Progenitor cell of endocrine pancreas (in vitro differentiated cells): Measurements from ENCODE around the gene PHACTR1. TPM values are rescaled to one million over a fixed set of nuclear protein-coding genes. Genes with fewer than 3 reads are reported as not detected.
"Not testable (repeated sequence)": the region's sequence is repeated elsewhere in the genome, so short reads cannot be mapped to it uniquely, and the experiment has no call there.

Experiments used
- DNase-seq: peaks from one replicate; pipeline ENCODE4 v3.0.0; 2021; ENCODE audit warnings: low spot score; ENCODE audit not compliant: unreplicated experiment
- H3K27ac Mint-ChIP-seq: 2 replicates; pipeline ENCODE4 v1.8.0; 2021; ENCODE audit warnings: mild to moderate bottlenecking, moderate library complexity, mixed read lengths
- H3K27me3 Mint-ChIP-seq: 2 replicates; pipeline ENCODE4 v1.8.0; 2021; ENCODE audit warnings: mixed read lengths
- H3K36me3 Mint-ChIP-seq: 2 replicates; pipeline ENCODE4 v1.8.0; 2022; ENCODE audit warnings: mixed read lengths; ENCODE audit not compliant: insufficient read depth
- H3K4me1 Mint-ChIP-seq: 2 replicates; pipeline ENCODE4 v1.8.0; 2021; ENCODE audit warnings: low read depth, mixed read lengths
- H3K4me3 Mint-ChIP-seq: 2 replicates; pipeline ENCODE4 v1.8.0; 2021; ENCODE audit warnings: low read depth, mild to moderate bottlenecking, moderate library complexity, mixed read lengths
- H3K9me3 Mint-ChIP-seq: 2 replicates; pipeline ENCODE4 v1.8.0; 2021; ENCODE audit warnings: low read depth, mixed read lengths
- total RNA-seq: library from RNA; stranded (reverse); gene quantifications from 2 replicates; pipeline ENCODE4 v1.2.1, GENCODE V29; 2021
- TF ChIP-seq, protein P1 (sequence below): fragments of 200-600 bp; sonication (generic); IDR thresholded peaks from one replicate; pipeline ENCODE4 v1.5.0; 2021; ENCODE audit warnings: antibody characterized with exemption, mild to moderate bottlenecking; ENCODE audit not compliant: unreplicated experiment

Gene PHACTR1
- total RNA-seq, 1 donor from 2014 or later, result 8.6 TPM

DNA sequence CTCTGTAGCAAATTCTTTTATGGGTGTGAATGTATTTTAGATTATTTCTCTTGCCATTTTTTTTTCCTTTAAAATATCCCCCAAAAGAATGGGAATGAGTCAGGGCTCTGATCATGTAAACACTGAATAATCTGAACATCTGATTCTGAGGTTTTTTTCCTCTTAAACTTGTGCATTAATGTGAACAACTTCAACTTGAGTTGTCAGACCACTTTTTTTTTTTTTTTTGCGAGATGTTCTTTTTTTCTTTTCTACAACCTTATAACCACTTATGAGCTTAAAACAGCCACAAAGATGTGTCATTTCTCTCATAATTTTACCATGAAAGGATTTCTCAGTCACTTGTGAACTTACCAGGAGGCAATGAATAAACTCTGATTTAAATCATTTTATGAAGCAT is 526.5 kb downstream of the PHACTR1 start:
- Mint-ChIP-seq H3K36me3 (peaks cover 3% of the 10 kb centered on the region), H3K4me3 (no peak overlapping the region), H3K9me3 (peaks cover 8% of the 10 kb centered on the region), H3K27me3 (no peaks in the 10 kb centered on the region), H3K4me1 (peaks cover 17% of the 10 kb centered on the region), H3K27ac (no peak overlapping the region)
- TF ChIP-seq, protein P1, sequence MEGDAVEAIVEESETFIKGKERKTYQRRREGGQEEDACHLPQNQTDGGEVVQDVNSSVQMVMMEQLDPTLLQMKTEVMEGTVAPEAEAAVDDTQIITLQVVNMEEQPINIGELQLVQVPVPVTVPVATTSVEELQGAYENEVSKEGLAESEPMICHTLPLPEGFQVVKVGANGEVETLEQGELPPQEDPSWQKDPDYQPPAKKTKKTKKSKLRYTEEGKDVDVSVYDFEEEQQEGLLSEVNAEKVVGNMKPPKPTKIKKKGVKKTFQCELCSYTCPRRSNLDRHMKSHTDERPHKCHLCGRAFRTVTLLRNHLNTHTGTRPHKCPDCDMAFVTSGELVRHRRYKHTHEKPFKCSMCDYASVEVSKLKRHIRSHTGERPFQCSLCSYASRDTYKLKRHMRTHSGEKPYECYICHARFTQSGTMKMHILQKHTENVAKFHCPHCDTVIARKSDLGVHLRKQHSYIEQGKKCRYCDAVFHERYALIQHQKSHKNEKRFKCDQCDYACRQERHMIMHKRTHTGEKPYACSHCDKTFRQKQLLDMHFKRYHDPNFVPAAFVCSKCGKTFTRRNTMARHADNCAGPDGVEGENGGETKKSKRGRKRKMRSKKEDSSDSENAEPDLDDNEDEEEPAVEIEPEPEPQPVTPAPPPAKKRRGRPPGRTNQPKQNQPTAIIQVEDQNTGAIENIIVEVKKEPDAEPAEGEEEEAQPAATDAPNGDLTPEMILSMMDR, result no peak
- DNase-seq, result no peak

DNA sequence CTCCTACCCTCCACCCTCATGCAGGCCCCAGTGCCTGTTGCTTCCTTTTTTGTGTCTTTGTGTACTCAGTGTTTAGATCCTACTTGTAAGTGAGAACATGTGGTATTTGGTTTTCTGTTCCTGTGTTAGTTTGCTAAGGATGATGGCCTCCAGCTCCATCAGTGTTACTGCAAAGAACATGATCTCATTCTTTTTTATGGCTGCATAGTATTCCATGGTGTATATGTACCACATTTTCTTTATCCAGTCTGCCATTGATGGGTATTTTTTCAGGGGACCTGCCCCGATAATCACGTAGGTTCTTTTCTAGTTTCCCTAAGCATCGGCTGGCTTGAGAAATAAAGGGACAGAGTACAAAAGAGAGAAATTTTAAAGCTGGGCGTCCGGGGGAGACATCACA is 527.2 kb downstream of the PHACTR1 start:
- not testable (repeated sequence) for H3K27ac Mint-ChIP-seq, H3K4me3 Mint-ChIP-seq, H3K27me3 Mint-ChIP-seq

DNA sequence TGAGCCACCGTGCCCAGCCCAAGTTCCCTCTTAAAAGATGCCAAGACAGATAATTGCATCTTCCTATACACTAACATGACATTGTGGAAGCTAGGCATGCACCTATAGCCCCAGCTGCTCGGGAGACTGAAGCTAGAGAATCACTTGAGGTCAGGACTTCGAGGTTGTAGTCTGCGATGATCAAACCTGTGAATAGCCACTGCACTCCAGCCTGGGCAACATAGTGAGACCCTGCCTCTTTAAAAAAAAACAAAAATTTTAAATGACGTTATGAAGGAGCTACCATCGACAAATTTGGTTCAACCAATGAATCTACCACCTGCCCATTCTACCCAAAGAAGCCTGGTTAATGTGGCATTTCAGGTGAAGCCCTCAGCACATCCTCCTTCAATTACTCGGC is 531.1 kb downstream of the PHACTR1 start:
- H3K27ac Mint-ChIP-seq, result no peak overlapping the region
- no peak for DNase-seq

More for the DNA sequence above, 527.2 kb downstream of the PHACTR1 start:
- H3K9me3 Mint-ChIP-seq, DNase-seq, H3K36me3 Mint-ChIP-seq: not testable (repeated sequence)
- peaks cover 22% of the 10 kb centered on the region for H3K4me1 Mint-ChIP-seq

DNA sequence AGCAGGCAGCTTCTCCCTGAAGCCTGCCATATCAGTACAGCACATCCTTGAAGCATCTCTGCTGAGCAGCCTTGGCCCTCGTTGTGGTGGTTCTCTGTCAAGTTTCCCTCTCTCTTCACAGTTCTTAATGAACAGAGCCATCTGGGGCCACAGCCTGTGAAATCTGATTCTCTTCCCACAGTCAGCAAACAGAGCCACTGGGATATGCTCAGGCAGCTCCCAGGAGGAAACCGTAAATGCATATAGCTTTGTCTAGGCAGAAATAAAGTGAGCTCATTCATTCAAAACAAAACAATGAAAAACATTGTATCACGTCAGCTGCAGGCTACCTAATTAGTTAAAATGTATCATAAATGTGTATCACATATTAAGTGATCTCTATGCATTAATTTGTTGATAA is 531.5 kb downstream of the PHACTR1 start:
- TF ChIP-seq, protein P1, result no peak
- Mint-ChIP-seq H3K4me1 (peaks cover 9% of the 10 kb centered on the region), H3K9me3 (peaks cover 5% of the 10 kb centered on the region), H3K27me3 (no peaks in the 10 kb centered on the region), H3K27ac (peak overlapping the region; percentile 37), H3K36me3 (peaks cover 3% of the 10 kb centered on the region), H3K4me3 (no peak overlapping the region)
- DNase-seq, result no peak

More for the DNA sequence above, 531.1 kb downstream of the PHACTR1 start:
- H3K4me3 Mint-ChIP-seq, result no peak overlapping the region
- peaks cover 3% of the 10 kb centered on the region for H3K36me3 Mint-ChIP-seq
- peaks cover 12% of the 10 kb centered on the region for H3K4me1 Mint-ChIP-seq
- H3K27me3 Mint-ChIP-seq, result no peaks in the 10 kb centered on the region
- H3K9me3 Mint-ChIP-seq, result peaks cover 5% of the 10 kb centered on the region
- TF ChIP-seq, protein P1, result no peak

DNA sequence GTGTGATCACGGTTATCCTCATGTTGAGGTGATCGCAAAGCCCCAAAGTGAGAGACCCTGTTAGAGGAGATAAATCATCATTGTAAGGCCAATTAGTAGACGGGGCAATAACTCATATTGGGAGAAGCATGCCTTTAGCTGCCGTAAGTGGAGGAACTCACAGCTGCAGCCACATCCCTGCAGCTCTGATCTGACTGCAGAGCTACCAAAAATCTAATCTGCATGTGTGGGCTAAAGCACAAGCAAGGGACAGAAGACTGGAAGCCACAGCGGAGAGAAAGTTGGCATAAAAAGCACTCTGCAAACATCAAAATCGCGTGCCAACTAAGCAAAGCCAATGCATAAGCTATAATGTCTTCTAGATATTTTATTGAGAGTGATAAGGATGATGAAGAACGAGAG is 532.0 kb downstream of the PHACTR1 start:
- H3K4me1 Mint-ChIP-seq, result peaks cover 9% of the 10 kb centered on the region
- no peaks in the 10 kb centered on the region for H3K27me3 Mint-ChIP-seq
- no peak for DNase-seq
- peaks cover 3% of the 10 kb centered on the region for H3K36me3 Mint-ChIP-seq
- H3K27ac Mint-ChIP-seq, result no peak overlapping the region
- H3K4me3 Mint-ChIP-seq, result no peak overlapping the region
- H3K9me3 Mint-ChIP-seq, result peaks cover 5% of the 10 kb centered on the region
- TF ChIP-seq, protein P1, result no peak

DNA sequence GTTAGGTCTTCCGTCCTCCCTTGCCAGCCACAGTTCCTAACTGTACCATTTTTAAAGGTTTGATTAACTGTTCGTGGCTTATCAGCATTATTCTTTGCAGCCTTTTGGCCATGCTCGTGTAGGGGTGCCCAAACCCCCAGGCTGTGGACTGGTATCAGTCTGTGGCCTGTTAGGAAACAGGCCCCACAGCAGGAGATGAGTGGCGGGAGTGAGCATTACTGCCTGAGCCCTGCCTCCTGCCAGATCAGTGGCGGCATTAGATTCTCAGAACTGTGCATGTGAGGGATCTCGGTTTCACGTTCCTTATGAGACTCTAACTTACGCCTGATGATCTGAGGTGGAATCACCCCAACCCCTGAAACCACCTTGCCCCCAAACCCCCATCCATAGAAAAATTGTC is 532.4 kb downstream of the PHACTR1 start:
- Mint-ChIP-seq H3K9me3 (peaks cover 1% of the 10 kb centered on the region), H3K27ac (no peak overlapping the region), H3K36me3 (peaks cover 1% of the 10 kb centered on the region), H3K4me3 (no peak overlapping the region), H3K4me1 (peaks cover 9% of the 10 kb centered on the region), H3K27me3 (no peaks in the 10 kb centered on the region)
- TF ChIP-seq, protein P1, result no peak
- no peak for DNase-seq
